SK-N-SH (cell line): ENCODE measurements around the gene CERCAM. TPM values are rescaled to one million over a fixed set of nuclear protein-coding genes. Genes with fewer than 3 reads are reported as not detected.

Experiments used
- CTCF ChIA-PET: fragments of 300-600, 350-600 bp; formaldehyde crosslinking; extraction: SDS; loops from one replicate; lab custom pipeline; 2021; lab: Yijun Ruan, JAX
- POLR2A ChIA-PET: fragments of 350-600 bp; sonication (Branson Sonifier 250); formaldehyde crosslinking; extraction: SDS; loops from one replicate; lab custom pipeline; 2020; ENCODE audit warnings: antibody characterized with exemption, inconsistent platforms; lab: Yijun Ruan, JAX
- DNase-seq: peaks from one replicate; pipeline ENCODE4 v3.0.0; 2012
- H2AFZ ChIP-seq: fragments of 200-600 bp; sonication (generic); 2 replicates; pipeline ENCODE4 v1.8.1; 2016; ENCODE audit warnings: antibody characterized with exemption, mild to moderate bottlenecking, low read depth
- H3F3A ChIP-seq: fragments of 200-600 bp; sonication (generic); replicated peaks from 2 replicates; pipeline ENCODE3; 2016; ENCODE audit warnings: antibody characterized with exemption, mild to moderate bottlenecking; ENCODE audit not compliant: insufficient read depth
- H3K27ac ChIP-seq, 2 experiments: fragments of 200-500 bp in 1 of 2; fragments of 200-600 bp in 1 of 2; sonication (Bioruptor generic) in 1 of 2; sonication (generic), shearing (Covaris generic) in 1 of 2; 2 replicates each; pipeline versions ENCODE4 v1.5.1 to v1.6.1; 2014 to 2016; ENCODE audit warnings: low read depth in 2 of 2, inconsistent platforms in 1 of 2, low read length in 1 of 2, mild to moderate bottlenecking in 1 of 2, mixed read lengths in 1 of 2
- H3K27me3 ChIP-seq: fragments of 200-600 bp; sonication (generic), shearing (Covaris generic); 2 replicates; pipeline ENCODE4 v1.6.1; 2016; ENCODE audit warnings: mixed run types; ENCODE audit not compliant: insufficient read depth
- H3K36me3 ChIP-seq, 2 experiments: fragments of 200-500 bp in 1 of 2; fragments of 200-600 bp in 1 of 2; sonication (Bioruptor generic) in 1 of 2; sonication (generic) in 1 of 2; replicated peaks in 1 of 2; 2 replicates each; pipeline versions ENCODE3 to v1.5.1; 2014 to 2016; ENCODE audit warnings: low read length in 1 of 2, mild to moderate bottlenecking in 1 of 2; ENCODE audit not compliant: insufficient read depth in 2 of 2, control insufficient read depth in 1 of 2
- H3K4me1 ChIP-seq, 2 experiments: fragments of 200-500 bp in 1 of 2; fragments of 200-600 bp in 1 of 2; sonication (Bioruptor generic) in 1 of 2; sonication (generic), shearing (Covaris generic) in 1 of 2; 2 replicates each; pipeline versions ENCODE4 v1.5.1 to v1.6.1; 2014 to 2016; ENCODE audit warnings: low read depth in 1 of 2, low read length in 1 of 2, mixed run types in 1 of 2; ENCODE audit not compliant: insufficient read depth in 2 of 2, control insufficient read depth in 1 of 2
- H3K4me2 ChIP-seq: fragments of 200-600 bp; sonication (generic), shearing (Covaris generic); 2 replicates; pipeline ENCODE4 v1.6.1; 2017; ENCODE audit warnings: mixed run types
- H3K4me3 ChIP-seq, 2 experiments: fragments of 200-500 bp in 1 of 2; fragments of 200-600 bp in 1 of 2; sonication (Bioruptor generic) in 1 of 2; sonication (generic), shearing (Covaris generic) in 1 of 2; 2 replicates each; pipeline versions ENCODE4 v1.5.1 to v1.8.1; 2014 to 2016; ENCODE audit warnings: low read depth in 2 of 2, inconsistent platforms in 1 of 2, low read length in 1 of 2, mild to moderate bottlenecking in 1 of 2, mixed read lengths in 1 of 2, moderate library complexity in 1 of 2
- H3K79me2 ChIP-seq: fragments of 200-600 bp; sonication (generic); 2 replicates; pipeline ENCODE4 v1.8.1; 2017; ENCODE audit warnings: mild to moderate bottlenecking; ENCODE audit not compliant: insufficient read depth
- H3K9ac ChIP-seq: fragments of 200-600 bp; sonication (generic); 2 replicates; pipeline ENCODE4 v1.6.1; 2017; ENCODE audit warnings: mixed run types
- H3K9me2 ChIP-seq: fragments of 200-600 bp; sonication (generic); 2 replicates; pipeline ENCODE4 v1.6.1; 2017; ENCODE audit warnings: mixed run types
- H3K9me3 ChIP-seq: fragments of 200-600 bp; sonication (generic); 2 replicates; pipeline ENCODE4 v1.6.1; 2017; ENCODE audit warnings: mixed run types, mild to moderate bottlenecking, moderate library complexity
- H4K20me1 ChIP-seq: fragments of 200-600 bp; sonication (generic); 2 replicates; pipeline ENCODE4 v1.6.1; 2017; ENCODE audit warnings: mild to moderate bottlenecking, mixed run types; ENCODE audit not compliant: insufficient read depth
- CHD2 ChIP-seq: fragments of 150-350 bp; IDR thresholded peaks from 2 replicates; pipeline ENCODE4 v1.6.1; 2018; ENCODE audit warnings: low read length; ENCODE audit not compliant: partially characterized antibody
- ELF1 ChIP-seq: IDR thresholded peaks from 2 replicates; pipeline ENCODE4 v1.4.0; 2012
- EZH2phosphoT487 ChIP-seq: fragments of 200-600 bp; sonication (generic); IDR thresholded peaks from 2 replicates; pipeline ENCODE4 v1.6.1; 2017; ENCODE audit warnings: low read depth, mixed run types, mild to moderate bottlenecking, antibody characterized with exemption, moderate library complexity, borderline replicate concordance
- FOXJ3 ChIP-seq: sonication (generic); formaldehyde crosslinking; IDR thresholded peaks from 2 replicates; pipeline ENCODE4 v1.5.1; 2020; ENCODE audit warnings: mild to moderate bottlenecking, missing genetic modification reagents
- FOXM1 ChIP-seq: IDR thresholded peaks from 2 replicates; pipeline ENCODE4 v1.4.0; 2012; ENCODE audit warnings: low read depth, mild to moderate bottlenecking
- GABPA ChIP-seq: IDR thresholded peaks from 2 replicates; pipeline ENCODE4 v1.4.0; 2012; ENCODE audit warnings: low read depth, mild to moderate bottlenecking
- GATA2 ChIP-seq: sonication (generic); formaldehyde crosslinking; IDR thresholded peaks from 2 replicates; pipeline ENCODE4 v1.5.0; 2020; ENCODE audit warnings: mild to moderate bottlenecking, missing genetic modification reagents
- MXI1 ChIP-seq: IDR thresholded peaks from 2 replicates; pipeline ENCODE4 v1.6.1; 2012; ENCODE audit warnings: mild to moderate bottlenecking, low read depth, low read length, improper control_type of control experiment
- NRF1 ChIP-seq: IDR thresholded peaks from 2 replicates; pipeline ENCODE4 v1.6.1; 2012; ENCODE audit warnings: low read depth, mild to moderate bottlenecking, low read length
- POLR2AphosphoS5 ChIP-seq: IDR thresholded peaks from 2 replicates; pipeline ENCODE4 v1.6.1; 2012; ENCODE audit warnings: low read depth, low read length
- RAD21 ChIP-seq: IDR thresholded peaks from 2 replicates; pipeline ENCODE4 v1.6.1; 2012; ENCODE audit warnings: mild to moderate bottlenecking, low read length
- RCOR1 ChIP-seq: fragments of 150-350 bp; IDR thresholded peaks from 2 replicates; pipeline ENCODE4 v1.6.1; 2017; ENCODE audit warnings: antibody characterized with exemption, low read length
- RFX5 ChIP-seq: IDR thresholded peaks from 2 replicates; pipeline ENCODE4 v1.6.1; 2012; ENCODE audit warnings: mild to moderate bottlenecking, improper control_type of control experiment, low read length
- RXRA ChIP-seq: IDR thresholded peaks from 2 replicates; pipeline ENCODE4 v1.4.0; 2012; ENCODE audit warnings: low read depth, mild to moderate bottlenecking, borderline replicate concordance
- SIN3A ChIP-seq: IDR thresholded peaks from 2 replicates; pipeline ENCODE4 v1.6.1; 2012; ENCODE audit warnings: low read depth, mild to moderate bottlenecking, low read length, moderate library complexity, borderline replicate concordance
- SMC3 ChIP-seq: IDR thresholded peaks from 2 replicates; pipeline ENCODE4 v1.6.1; 2012; ENCODE audit warnings: low read depth, low read length, improper control_type of control experiment
- TCF12 ChIP-seq: IDR thresholded peaks from 2 replicates; pipeline ENCODE4 v1.4.0; 2012
- WGBS: methylation state at CpG from one replicate; pipeline ENCODE4 v1.1.6; 2017; ENCODE audit warnings: low lambda C conversion rate; 5-methylcytosine and 5-hydroxymethylcytosine counted together
- polyA plus RNA-seq, 3 experiments: library from polyadenylated mRNA; depleted of rRNA; stranded (reverse); fragments of >200 nt; gene quantifications; 2 replicates each; pipeline ENCODE4 v1.2.3, GENCODE V29; 2012
- TF ChIP-seq, protein P1 (sequence below): fragments of 200-600 bp; sonication (generic); IDR thresholded peaks from 2 replicates; pipeline ENCODE4 v1.6.1; 2017; ENCODE audit warnings: antibody characterized with exemption, mild to moderate bottlenecking, moderate library complexity
- TF ChIP-seq, protein P2 (sequence below): IDR thresholded peaks from 2 replicates; pipeline ENCODE4; 2012
- TF ChIP-seq, protein P3 (sequence below): fragments of 150-350 bp; IDR thresholded peaks from 2 replicates; pipeline ENCODE4 v1.6.1; 2016; ENCODE audit warnings: mild to moderate bottlenecking, low read depth, low read length
- TF ChIP-seq, protein P4 (sequence below): IDR thresholded peaks from 2 replicates; pipeline ENCODE4 v1.4.0; 2012; ENCODE audit warnings: low read depth, borderline replicate concordance
- TF ChIP-seq, protein P5 (sequence below): IDR thresholded peaks from 2 replicates; pipeline ENCODE4 v1.4.0; 2012; ENCODE audit warnings: low read depth

Gene CERCAM
- polyA plus RNA-seq, 1 of the 3 experiments (the other 2 are of a cell fraction) = 131 TPM

DNA sequence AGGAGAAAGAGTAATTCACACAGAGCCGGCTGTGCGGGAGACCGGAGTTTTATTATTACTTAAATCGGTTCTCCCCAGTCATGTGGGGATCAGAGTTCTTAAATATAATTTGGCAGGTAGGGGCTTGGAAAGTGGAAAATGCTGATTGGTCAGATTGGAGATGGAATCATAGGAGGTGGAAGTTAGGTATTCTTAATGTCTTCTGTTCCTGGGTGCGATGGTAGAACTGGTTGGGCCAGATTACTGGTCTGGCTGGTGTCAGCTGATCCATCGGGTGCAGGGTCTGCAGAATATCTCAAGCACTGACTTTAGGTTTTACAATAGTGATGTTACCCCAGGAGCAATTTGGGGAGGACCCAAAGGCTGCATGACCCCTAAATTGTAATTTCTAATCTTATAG lies 4.6 kb upstream of the CERCAM start (continued):
- no peak for TF ChIP-seq GABPA
- TF ChIP-seq FOXJ3 (CRISPR knock-in tag) = no peak
- no peak for TF ChIP-seq GATA2 (CRISPR knock-in tag)
- TF ChIP-seq SIN3A = no peak
- TF ChIP-seq, protein P1, sequence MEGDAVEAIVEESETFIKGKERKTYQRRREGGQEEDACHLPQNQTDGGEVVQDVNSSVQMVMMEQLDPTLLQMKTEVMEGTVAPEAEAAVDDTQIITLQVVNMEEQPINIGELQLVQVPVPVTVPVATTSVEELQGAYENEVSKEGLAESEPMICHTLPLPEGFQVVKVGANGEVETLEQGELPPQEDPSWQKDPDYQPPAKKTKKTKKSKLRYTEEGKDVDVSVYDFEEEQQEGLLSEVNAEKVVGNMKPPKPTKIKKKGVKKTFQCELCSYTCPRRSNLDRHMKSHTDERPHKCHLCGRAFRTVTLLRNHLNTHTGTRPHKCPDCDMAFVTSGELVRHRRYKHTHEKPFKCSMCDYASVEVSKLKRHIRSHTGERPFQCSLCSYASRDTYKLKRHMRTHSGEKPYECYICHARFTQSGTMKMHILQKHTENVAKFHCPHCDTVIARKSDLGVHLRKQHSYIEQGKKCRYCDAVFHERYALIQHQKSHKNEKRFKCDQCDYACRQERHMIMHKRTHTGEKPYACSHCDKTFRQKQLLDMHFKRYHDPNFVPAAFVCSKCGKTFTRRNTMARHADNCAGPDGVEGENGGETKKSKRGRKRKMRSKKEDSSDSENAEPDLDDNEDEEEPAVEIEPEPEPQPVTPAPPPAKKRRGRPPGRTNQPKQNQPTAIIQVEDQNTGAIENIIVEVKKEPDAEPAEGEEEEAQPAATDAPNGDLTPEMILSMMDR = no peak
- no peak for TF ChIP-seq NRF1
- TF ChIP-seq TCF12 = no peak
- TF ChIP-seq SMC3 = no peak
- TF ChIP-seq, protein P2, sequence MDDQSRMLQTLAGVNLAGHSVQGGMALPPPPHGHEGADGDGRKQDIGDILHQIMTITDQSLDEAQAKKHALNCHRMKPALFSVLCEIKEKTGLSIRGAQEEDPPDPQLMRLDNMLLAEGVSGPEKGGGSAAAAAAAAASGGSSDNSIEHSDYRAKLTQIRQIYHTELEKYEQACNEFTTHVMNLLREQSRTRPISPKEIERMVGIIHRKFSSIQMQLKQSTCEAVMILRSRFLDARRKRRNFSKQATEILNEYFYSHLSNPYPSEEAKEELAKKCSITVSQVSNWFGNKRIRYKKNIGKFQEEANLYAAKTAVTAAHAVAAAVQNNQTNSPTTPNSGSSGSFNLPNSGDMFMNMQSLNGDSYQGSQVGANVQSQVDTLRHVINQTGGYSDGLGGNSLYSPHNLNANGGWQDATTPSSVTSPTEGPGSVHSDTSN = no peak

DNA sequence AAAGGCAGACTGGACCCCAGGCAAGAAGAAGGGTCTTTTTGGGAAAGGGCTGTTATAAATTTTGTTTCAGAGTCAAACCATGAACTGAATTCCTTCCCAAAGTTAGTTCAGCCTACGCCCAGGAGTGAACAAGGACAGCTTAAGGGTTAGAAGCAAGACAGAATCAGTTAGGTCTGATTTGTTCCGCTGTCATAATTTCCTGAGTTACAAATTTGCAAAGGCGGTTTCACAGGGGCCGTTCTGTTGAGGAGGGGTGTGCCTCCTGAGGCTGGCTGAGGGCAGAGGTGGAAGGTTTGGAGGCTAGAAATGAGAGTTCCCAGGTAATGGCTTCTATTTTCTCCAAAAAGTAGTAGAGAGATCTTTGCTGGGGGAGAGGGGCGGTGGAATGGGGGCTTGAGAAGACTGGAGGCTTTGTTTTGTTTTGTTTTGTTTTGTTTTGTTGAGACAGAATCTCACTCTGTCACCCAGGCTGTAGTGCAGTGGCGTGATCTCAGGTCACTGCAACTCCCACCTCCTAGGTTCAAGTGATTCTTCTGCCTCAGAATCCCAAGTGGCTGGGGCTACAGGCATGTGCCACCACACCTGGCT lies 4.1 kb upstream of the CERCAM start:
- Histone ChIP-seq H3K27ac (no peak overlapping the region), H3K36me3 (no peaks in the 10 kb centered on the region), H3K79me2 (peaks cover 6% of the 10 kb centered on the region; the same call in 1 of the 2 replicates), H3K4me3 (no peak overlapping the region), H2AFZ (no peak overlapping the region), H3K9me3 (no peaks in the 10 kb centered on the region), H3F3A (no peaks in the 10 kb centered on the region), H3K27me3 (no peaks in the 10 kb centered on the region; the same call in 1 of the 2 replicates), H3K9me2 (no peaks in the 10 kb centered on the region), H3K4me1 (peaks cover 0 to 13% of the 10 kb centered on the region in 2 experiments; a peak in 1 of 4 replicates), H3K9ac (no peak overlapping the region), H3K4me2 (no peak overlapping the region), H4K20me1 (no peaks in the 10 kb centered on the region)
- 63% methylated on average over 6 of the region's 6 CpGs for WGBS
- DNase-seq = no peak
- CTCF ChIA-PET = interaction anchor here (0.6 to 1.4 kb wide), 2 partner anchors 22 to 206 kb away, joined by 3 to 5 read pairs; no protein-coding TSS in a partner anchor
- POLR2A ChIA-PET = no interaction called here
- TF ChIP-seq, protein P3, sequence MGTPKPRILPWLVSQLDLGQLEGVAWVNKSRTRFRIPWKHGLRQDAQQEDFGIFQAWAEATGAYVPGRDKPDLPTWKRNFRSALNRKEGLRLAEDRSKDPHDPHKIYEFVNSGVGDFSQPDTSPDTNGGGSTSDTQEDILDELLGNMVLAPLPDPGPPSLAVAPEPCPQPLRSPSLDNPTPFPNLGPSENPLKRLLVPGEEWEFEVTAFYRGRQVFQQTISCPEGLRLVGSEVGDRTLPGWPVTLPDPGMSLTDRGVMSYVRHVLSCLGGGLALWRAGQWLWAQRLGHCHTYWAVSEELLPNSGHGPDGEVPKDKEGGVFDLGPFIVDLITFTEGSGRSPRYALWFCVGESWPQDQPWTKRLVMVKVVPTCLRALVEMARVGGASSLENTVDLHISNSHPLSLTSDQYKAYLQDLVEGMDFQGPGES = no peak
- TF ChIP-seq, protein P4, sequence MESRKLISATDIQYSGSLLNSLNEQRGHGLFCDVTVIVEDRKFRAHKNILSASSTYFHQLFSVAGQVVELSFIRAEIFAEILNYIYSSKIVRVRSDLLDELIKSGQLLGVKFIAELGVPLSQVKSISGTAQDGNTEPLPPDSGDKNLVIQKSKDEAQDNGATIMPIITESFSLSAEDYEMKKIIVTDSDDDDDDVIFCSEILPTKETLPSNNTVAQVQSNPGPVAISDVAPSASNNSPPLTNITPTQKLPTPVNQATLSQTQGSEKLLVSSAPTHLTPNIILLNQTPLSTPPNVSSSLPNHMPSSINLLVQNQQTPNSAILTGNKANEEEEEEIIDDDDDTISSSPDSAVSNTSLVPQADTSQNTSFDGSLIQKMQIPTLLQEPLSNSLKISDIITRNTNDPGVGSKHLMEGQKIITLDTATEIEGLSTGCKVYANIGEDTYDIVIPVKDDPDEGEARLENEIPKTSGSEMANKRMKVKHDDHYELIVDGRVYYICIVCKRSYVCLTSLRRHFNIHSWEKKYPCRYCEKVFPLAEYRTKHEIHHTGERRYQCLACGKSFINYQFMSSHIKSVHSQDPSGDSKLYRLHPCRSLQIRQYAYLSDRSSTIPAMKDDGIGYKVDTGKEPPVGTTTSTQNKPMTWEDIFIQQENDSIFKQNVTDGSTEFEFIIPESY = no peak
- no peak for TF ChIP-seq FOXJ3 (CRISPR knock-in tag)
- TF ChIP-seq RCOR1 = no peak
- TF ChIP-seq POLR2AphosphoS5 = no peak
- no peak for TF ChIP-seq FOXM1
- no peak for TF ChIP-seq EZH2phosphoT487
- TF ChIP-seq SMC3 = no peak
- TF ChIP-seq RAD21 = no peak
- TF ChIP-seq SIN3A = no peak
- TF ChIP-seq ELF1 = no peak
- TF ChIP-seq, protein P5, sequence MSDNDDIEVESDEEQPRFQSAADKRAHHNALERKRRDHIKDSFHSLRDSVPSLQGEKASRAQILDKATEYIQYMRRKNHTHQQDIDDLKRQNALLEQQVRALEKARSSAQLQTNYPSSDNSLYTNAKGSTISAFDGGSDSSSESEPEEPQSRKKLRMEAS = no peak
- TF ChIP-seq CHD2 = no peak
- no peak for TF ChIP-seq MXI1
- TF ChIP-seq TCF12 = no peak
- no peak for TF ChIP-seq RFX5
- TF ChIP-seq NRF1 = no peak
- TF ChIP-seq RXRA = no peak
